ENCODE measurements around the gene SNX24. TPM values are rescaled to one million over a fixed set of nuclear protein-coding genes. Genes with fewer than 3 reads are reported as not detected.
"Not testable (repeated sequence)": the region's sequence is repeated elsewhere in the genome, so short reads cannot be mapped to it uniquely, and the experiment has no call there.

The SNX24 gene
- total RNA-seq, 1 donor from 2014 or later, result 5.3 TPM

DNA sequence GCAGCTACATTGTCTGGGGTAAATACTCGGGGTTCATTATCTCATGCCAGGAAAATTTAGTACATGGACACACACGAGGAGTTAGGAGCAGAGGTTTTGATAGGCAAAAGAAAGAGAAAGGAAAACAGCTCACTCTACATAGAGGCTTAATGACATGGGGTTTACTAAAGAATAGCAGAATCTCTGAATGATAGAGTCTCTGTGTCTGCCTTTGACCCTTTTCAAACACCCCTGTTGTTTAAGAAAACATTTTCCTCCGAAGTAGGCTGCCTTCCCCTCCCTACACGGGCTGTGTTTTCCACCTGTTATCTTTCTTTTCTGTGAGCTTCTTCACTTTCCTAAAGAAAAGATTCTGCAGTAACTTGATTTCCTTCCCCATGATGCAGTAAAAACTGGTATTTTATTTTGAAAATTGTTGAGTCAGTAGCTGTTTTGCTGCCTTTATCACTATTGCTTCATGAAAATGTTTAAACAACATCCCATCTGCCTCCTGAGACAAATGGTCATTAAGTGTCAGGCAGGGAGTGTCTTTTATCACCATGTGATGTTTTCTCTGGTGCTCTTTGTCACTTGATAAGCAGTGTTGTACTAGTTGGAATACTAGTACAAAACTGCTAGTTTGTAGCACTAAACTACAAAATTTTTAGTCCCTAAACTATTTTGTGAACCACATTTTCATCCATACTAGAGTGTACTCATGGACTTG lies 114.5 kb downstream of the SNX24 start:
- DNase-seq (ENCODE audit: low read depth in 2 of 2), result no peak

DNA sequence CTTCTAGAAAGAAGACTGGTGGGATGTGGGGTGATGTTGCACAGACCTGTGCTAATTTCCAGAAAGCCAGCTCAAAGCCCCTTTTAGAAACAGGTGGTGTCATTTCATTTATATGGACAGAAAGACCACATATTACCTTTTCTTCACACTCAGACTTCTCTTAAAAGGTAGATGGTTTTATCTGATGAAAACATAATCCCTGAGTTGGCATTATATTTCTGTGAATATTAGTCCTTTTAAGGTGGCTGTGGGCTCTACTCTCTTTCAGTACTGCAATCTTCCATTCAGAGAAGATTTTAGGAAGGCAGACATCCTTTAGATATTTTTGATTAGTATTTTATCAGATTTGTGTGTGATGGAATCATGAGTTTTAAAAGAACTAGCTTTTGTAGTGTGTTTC lies 117.9 kb downstream of the SNX24 start:
- no peak for DNase-seq (ENCODE audit: low read depth in 2 of 2)

DNA sequence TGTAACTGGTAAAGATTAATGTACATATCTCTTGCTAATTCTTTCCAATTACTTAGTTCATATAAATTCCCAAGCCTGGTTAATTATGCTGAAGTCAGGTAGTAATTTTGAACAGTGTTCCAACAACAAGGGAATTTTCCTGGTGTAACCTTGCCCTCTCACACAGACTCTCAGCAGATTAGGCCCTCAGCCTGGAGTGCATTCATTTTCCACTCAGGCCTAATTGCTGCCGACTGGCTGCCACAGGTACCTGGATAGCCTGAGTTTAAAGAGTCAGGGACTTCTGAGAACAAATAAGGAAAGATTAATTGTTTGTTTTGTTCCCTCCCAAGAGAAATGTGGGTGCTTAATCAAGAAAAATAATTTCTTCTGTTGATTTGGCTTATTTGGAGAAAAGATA lies 119.7 kb downstream of the SNX24 start:
- DNase-seq (ENCODE audit: low read depth in 2 of 2), result no peak

DNA sequence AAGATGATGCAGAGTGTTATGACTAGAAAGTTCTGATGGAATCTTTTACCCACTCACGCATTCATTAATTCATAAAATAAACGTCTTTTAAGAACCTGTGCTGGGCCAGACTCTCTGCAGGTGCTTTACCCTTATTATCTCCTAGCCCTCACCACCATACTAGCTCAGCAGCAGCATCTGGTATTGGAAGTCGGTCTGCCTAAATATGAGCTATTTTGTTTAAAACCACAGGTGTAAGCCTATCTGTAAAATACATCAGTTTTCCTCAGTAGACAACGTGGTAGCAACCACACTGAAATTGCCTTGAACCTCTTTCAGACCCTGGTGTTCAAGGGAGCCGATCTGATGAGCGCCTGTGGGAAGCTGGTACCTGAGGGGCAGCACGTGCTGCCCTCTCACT lies 121.7 kb downstream of the SNX24 start:
- no peak for DNase-seq (ENCODE audit: low read depth in 2 of 2)

DNA sequence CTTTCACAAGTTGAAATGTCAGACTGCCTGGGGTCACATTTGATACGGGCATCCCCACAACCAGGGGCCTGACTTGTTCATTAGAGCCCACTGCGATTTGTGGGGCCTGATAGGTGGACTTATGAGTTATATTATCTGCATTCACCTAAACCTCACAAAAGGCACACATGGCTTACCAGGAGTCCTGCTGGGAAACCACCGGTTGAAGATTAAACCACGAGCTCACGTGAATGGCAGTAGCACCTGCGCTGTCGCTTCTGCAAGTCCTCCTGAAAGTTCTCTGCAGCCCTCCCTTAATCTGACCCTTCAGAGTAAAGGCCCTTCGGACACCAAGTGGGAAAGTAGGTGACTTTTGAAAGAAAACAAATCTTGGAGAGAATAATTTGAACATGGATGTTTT lies 122.2 kb downstream of the SNX24 start:
- DNase-seq (ENCODE audit: low read depth in 2 of 2), result no peak

DNA sequence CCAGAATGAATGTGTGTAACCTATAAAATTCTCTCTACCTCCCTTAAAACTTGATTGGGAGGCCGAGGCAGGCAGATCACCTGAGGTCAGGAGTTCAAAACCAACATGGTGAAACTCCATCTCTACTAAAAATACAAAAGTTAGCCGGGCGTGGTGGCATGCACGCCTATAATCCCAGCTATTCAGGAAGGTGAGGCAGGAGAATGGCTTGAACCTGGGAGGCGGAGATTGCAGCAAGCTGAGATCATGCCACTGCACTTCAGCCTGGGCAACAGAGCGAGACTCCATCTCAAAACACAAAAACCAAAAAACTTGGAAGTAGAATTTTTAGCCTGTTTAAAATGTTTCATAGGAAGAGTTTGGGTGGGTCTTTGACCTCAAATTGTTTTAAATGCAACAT lies 122.6 kb downstream of the SNX24 start:
- DNase-seq (ENCODE audit: low read depth in 2 of 2), result not testable (repeated sequence)

DNA sequence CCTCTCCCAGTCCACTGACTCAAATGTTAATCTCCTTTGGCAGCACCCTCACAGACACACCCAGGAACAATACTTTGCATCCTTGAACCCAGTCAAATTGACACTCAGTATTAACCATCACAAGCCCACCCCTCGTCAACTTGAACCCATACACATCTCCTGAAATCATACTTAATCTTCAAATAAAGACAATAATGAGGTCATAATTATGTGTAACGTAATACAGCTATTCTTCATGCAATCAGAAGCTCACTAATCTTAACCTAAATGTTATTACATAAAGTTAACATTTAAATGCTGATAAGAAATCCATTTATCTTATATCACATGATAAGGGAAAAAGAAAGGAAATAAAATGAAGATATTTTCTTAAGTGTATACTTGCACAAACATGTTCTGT lies 125.9 kb downstream of the SNX24 start:
- DNase-seq (ENCODE audit: low read depth in 2 of 2), result no peak

DNA sequence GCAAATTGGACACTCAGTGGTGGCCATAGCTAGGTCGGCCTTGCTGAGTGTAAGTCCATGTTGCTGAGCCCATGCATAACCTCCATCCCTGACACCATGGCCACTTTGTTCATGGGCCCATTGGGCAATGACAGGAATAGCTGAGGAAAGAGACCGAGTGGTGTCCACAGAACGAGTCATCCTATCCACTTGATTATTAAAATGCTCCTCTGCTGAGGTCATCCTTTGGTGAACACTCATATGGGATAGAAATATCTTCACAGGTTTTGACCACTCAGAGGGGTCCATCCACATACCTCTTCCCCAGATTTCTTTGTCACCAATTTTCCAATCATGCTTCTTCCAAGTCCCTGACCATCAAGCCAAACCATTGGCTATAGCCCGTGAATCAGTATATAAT lies 127.5 kb downstream of the SNX24 start:
- no peak for DNase-seq (ENCODE audit: low read depth in 2 of 2)

DNA sequence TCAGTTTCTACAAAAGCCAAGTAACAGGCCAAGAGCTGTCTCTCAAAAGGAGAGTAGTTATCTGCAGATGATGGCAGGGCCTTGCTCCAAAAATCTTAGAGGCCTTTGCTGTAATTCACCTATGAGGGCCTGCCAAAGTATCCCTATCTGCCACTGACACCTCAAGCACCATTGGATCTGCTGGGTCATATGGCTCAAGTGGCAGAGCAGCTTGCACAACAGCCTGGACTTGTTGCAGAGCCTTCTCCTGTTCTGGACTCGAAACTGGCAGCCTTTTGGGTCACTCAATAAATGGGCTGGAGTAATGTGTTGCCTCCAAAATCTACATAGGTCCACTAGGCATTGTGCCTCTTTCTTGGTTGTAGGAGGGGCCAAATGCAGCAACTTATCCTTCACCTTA lies 128.3 kb downstream of the SNX24 start:
- not testable (repeated sequence) for DNase-seq (ENCODE audit: low read depth in 2 of 2)

DNA sequence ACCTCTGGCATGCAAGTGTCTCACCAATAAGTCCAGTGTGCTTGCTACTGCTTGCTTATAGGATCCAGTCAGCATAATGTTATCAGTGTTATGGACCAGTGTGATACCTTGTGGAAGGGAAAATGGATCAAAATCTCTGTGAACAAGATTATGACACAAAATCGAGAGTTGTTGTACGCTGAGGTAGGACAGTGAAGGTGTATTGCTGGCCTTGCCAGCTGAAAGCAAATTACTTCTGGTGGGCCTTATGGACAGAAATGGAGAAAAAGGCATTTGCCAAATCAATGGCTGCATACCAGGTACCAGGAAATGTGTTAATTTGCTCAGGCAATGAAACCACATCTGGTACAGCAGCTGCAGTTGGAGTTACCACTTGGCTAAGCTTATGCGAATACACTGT lies 128.8 kb downstream of the SNX24 start:
- not testable (repeated sequence) for DNase-seq (ENCODE audit: low read depth in 2 of 2)

DNA sequence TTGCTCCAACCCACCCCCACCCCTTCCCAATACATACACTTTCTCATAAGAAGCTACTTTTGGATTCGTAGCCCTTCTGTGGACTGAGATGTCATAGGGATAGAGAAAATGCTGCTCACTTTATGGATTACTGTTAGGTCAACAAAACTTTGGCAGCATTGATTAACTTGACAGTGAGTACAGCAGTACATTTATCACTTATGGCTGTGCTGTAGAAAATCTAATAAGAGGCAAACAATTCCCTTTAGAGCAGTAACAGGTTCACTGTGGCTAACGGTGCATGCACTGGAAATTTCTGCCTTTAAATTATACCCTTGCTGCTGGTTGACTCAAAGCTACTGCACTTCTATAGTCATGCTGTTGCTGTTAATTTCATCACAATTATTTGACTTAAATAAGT lies 131.9 kb downstream of the SNX24 start:
- DNase-seq (ENCODE audit: low read depth in 2 of 2), result no peak

DNA sequence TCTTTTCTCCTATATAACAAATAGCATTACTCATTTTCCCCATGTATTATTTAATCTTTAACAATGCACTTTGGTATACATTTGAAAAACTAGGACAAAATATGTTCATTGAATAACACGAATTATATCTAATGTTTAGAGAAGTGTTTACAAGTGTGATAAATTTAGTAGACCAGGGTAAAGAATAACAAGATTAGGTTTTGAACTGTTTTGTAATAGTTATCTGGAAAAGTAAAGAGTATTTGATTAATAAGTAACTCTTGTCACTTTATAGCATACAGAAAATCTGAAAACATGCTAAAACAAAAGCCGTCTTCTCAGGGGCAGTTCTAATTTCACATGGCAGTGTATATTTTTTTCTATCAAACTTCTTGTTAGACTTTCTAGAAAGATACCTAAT lies 132.7 kb downstream of the SNX24 start:
- no peak for DNase-seq (ENCODE audit: low read depth in 2 of 2)

DNA sequence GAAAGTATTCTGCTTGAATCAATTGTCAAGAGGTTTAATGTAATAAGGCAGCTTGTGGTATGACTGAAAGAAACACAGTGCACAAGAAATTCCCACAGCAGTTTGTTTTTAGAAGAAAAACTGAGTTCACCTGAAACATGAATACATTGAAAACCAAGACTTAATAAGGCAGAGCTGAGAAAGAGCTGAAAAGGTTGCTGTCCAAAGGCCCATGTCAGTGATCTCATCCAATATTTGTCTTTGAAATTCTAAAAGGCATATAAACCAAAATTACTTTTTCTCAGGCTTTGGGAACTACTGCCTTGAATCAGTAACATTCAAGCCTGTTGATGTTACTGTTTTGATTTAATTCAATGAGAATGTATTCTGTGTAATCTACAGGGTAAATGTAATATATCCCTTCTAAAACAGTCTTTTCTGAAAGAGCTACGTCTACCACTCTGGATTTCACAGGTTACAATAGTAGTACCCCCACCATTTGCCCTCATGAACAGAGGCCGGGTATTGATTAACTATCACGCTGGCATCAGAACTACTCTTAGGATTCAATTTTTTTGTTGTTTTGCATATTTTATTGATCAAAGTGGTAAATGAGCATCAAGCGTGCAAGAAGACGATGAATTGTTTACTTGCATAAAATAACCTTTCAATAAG lies 133.4 kb downstream of the SNX24 start:
- DNase-seq (ENCODE audit: low read depth in 2 of 2), result no peak

DNA sequence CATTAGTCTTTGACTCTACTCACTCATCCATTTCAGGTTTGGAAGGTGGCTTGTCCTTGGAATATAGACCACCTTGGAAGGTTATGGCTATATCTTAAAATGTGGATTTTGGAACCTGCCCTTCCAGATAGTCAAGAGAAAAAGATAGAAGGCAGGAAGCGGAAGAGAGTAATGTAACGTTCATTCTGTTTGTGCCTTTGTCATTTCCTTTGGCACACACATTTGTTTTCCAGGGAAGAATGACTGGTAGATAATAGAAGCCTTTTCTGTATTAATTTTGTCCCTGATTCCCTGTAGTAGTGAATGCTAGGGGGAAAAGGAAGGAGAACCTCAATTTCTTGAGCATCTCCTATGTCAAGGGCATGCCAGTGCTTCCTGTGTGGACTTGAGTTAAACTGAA lies 136.4 kb downstream of the SNX24 start:
- DNase-seq (ENCODE audit: low read depth in 2 of 2), result peak; percentile 39 to 65

DNA sequence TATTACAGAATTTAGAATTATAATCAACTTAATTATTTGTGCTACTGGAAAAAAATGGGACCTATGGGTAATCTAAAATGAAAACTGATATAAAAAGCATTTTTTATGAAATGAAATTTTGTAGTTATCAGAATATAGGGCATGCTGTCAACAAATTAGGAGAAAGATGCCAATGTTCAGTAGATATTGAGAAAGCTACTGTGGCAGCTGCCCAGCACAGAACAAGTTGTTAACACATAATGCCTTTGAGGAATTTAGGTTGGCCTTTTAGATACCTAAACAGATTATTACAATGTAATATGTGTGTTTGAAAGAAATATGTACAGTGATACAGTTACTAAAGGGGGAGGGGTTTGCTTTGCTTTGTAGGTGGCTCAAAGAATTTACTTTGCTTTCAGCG lies 137.0 kb downstream of the SNX24 start:
- DNase-seq (ENCODE audit: low read depth in 2 of 2), result no peak

DNA sequence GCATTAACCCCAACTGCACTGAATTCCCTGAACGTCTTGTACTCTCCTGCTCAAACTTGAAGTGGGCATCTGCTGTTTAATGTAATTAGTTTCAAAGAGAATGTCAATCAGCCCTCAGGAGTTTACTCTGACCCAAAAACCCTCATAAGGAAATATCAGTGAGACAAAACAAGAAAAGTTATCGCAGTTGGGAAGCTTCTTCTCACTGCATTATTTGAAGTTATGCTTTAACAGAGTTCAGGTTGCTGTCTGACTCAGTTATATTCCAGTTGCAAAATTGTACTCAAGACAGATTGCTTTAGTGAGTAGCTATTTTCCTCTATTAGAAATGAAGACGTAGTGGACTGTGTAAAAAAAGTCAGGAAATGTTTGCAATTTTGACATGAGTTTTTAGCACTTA lies 139.0 kb downstream of the SNX24 start:
- DNase-seq (ENCODE audit: low read depth in 2 of 2), result no peak

DNA sequence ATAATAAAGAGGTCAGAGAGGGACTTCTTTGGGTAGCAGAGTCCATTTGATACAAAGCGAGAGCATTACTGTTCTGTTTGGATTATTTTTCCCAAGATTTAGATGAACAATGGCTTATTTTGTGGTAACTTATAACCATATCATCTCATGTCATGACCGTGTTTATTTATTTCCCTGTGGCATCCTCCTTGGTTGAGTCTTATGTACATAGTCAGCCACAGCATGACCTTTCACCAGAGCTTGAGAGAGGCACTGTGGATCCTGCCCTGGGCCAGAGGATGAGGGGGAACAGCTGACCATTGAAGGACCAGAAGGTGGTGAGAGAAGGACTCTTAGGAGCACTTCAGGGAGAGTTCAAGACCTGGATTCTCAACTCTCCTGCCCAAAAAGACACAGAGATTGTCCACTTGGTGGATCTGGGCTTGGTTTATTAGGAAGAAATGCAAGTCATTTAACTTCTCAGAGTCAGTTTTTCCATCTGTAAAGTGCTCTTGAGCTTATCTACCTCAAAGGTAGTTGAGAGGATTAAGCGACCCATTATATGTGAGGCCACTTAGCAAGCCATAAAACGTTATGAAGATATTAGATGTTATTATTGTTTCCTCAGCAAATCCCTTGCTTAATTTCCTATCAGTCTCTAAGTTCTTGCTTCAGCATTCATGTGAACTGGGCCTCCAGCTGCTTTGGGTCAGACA lies 139.7 kb downstream of the SNX24 start:
- DNase-seq (ENCODE audit: low read depth in 2 of 2), result no peak

DNA sequence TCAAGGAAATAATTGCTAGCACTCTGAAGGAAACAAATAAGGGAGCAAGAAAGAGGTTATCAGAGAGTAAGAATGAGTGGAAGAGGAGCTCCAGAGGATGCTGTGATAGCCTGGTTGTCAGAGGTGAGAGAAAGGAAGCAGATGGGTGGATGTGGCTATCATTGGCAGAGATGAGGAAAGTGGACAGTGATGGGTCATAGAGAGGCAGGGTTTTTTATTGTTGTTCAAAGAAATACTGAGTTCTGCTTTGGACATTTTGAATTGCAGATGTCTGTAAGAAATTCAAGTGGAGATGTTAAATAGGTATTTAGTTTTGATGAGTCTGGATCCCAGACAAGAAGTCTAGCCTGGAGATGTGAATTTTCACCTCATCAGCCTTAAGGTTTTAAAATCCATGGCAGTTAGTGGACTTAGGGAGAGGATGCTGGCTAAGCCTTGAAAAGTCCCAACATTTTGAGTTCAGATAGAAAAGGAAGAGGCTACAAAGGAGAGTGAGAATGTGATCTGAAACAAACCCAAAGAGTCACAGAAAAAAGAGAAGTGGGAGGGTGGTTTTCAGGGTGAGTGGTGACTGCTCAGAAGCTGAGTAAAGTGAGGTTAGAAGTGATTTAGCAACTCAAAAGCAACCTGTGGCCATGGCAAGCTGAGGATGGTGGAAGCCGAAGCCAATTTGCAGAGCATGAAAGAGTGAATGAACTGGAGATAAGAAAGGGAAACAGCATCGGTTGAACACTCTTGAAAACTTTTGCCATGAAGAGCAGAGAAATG lies 140.7 kb downstream of the SNX24 start:
- DNase-seq (ENCODE audit: low read depth in 2 of 2), result no peak

DNA sequence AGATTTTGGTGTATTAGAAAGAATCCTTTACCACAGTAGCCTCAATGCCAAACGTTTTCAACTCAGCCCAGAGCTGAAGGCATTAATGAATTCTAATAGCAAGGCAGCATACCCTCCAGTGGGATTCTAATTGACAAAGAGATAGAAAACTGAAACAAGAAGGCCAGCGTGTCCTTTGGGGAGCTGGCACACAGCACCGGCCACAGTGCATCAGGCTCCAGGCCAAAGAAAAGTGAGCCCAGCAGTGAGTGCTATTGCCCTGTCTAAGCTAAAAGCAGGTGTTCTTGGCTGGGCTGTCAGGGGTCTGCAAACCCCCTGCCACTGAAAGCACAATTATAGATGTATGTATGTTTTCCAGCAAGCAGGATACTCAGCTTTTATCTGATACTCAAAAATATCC lies 150.7 kb downstream of the SNX24 start:
- no peak for DNase-seq (ENCODE audit: low read depth in 2 of 2)

DNA sequence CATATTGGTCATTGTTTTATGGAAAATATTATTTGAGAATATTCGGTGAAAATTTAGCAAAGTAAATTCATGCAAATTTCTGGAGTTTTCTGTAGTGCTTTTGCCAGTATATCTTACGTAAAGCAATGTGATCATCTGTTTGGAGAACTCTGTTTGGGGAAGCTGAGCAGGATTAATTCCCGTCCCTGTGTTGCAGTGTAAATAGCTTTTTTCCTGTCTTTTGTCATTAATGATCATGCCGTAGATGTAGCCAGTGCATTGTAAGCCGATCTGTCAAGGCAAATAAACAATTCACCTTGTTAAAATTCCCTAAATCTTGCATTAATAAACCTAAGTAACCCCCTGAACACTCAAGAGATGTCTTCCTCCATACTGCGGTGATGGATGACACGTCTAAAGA lies 151.9 kb downstream of the SNX24 start:
- DNase-seq (ENCODE audit: low read depth in 2 of 2), result no peak

DNA sequence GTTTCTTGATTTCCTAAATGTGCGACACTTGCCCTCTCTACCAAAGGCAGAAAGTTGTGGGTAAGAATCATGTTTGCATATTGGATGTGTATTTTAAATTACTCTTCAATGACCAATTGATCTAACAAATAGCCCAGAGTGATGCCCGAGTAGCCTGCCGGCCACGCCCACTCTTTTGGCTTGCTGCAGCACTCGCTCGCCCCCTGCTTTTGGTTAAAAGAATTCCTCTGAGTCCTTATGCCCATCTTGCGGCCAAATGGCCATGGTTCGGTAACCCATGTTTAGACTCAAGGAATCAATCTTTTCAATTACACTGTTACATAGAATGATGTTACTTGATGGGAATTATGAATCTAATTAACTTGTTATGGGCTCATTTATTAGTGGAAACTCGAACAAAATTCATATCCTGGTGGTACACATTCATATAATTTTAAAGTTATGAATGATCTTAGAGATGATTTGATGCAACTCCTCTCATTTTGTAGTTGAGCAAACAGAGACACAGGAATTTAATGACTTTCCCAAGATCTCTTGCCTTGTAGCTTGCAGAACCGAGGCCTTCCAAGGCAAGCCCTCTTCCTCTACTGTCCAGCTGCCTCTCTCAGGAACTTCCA lies 154.6 kb downstream of the SNX24 start:
- peak; percentile 27 to 62 for DNase-seq (ENCODE audit: low read depth in 2 of 2)

DNA sequence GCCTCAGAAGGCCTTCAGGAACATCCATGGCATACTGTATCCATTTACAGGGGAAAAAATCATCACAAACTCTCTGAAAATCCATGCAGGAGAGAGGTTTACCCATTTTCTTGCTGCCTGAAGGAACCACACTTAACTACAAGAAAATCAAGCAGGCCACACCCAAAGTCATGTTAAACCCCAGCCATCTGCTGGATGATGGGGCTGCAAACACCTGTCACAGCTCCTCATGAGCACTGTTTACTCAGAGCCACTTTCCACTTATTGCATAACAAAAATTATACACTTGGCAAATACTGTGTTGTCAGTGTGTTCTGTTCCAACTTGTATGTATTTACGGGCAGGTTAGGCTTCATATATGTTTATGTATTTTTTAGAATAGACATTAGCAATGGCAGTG lies 155.3 kb downstream of the SNX24 start:
- no peak for DNase-seq (ENCODE audit: low read depth in 2 of 2)

Measured in dermis microvascular lymphatic vessel endothelial cell (primary cell).